Stomach (tissue), 4 donors: Measurements from ENCODE around the gene RECK.
"Not testable (repeated sequence)": the region's sequence is repeated elsewhere in the genome, so short reads cannot be mapped to it uniquely, and the experiment has no call there.

ENCODE experiments used
- CTCF ChIP-seq, 7 experiments: fragments of 450-650 bp in 4 of 7; fragments of 200-600 bp in 3 of 7; sonication (generic) in 3 of 7; IDR thresholded peaks; one replicate each; pipeline ENCODE4 v1.5.1; 2016 to 2019; ENCODE audit warnings: antibody characterized with exemption in 7 of 7, control low read depth in 2 of 7, mild to moderate bottlenecking in 1 of 7
- EP300 ChIP-seq: sonication (generic); formaldehyde crosslinking; IDR thresholded peaks from one replicate; pipeline ENCODE4 v1.6.1; 2017; ENCODE audit warnings: antibody characterized with exemption
- POLR2A ChIP-seq, 4 donors: fragments of 450-650 bp; IDR thresholded peaks; one replicate each; pipeline ENCODE4 v1.6.1; 2016; ENCODE audit warnings: antibody characterized with exemption in 4 of 4, control low read depth in 2 of 4, mild to moderate bottlenecking in 1 of 4, moderate library complexity in 1 of 4
- POLR2AphosphoS5 ChIP-seq, 3 donors: sonication (generic); formaldehyde crosslinking; IDR thresholded peaks; one replicate each; pipeline ENCODE4 v1.6.1; 2016; ENCODE audit warnings: antibody characterized with exemption in 3 of 3

DNA sequence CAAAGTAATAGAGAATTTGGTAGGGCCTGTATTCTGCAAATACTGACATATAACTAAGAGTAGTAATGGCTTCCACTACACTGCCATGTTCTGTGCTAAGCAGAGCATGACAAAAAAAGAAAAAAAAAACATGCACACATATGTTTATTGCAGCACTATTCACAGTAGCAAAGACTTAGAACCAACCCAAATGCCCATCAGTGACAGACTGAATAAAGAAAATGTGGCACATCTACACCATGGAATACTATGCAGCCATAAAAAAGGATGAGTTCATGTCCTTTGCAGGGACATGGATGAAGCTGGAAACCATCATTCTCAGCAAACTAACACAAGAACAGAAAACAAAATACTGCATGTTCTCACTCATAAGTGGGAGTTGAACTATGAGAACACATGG, 50.3 kb downstream of the RECK start:
- not testable (repeated sequence) for TF ChIP-seq CTCF (IDR thresholded peaks at IDR 0.05); EP300; POLR2A (IDR thresholded peaks at IDR 0.05); POLR2AphosphoS5 (IDR thresholded peaks at IDR 0.05)
